Gastroesophageal sphincter (tissue), 4 donors: ENCODE results near the gene CEBPG. TPM values are rescaled to one million over a fixed set of nuclear protein-coding genes. Genes with fewer than 3 reads are reported as not detected.
A peak's percentile ranks its signal among the peaks of the same experiment; 100 is the strongest.

Source experiments
- ATAC-seq: fragments of 150-250 bp; one replicate; pipeline ENCODE4 v1.9.1; 2016; ENCODE audit warnings: mild to moderate bottlenecking, moderate library complexity
- H3K27ac ChIP-seq, 4 donors: fragments of 200-600 bp; sonication (generic) in 3 of 4; 1 replicate in 3 of 4; 2 replicates in 1 of 4; pipeline ENCODE4 v1.5.1; 2016 to 2019
- H3K27me3 ChIP-seq: fragments of 200-600 bp; sonication (generic); one replicate; pipeline ENCODE4 v1.5.1; 2019
- H3K36me3 ChIP-seq, 2 donors: fragments of 200-600 bp; sonication (generic); one replicate each; pipeline ENCODE4 v1.5.1; 2019; ENCODE audit warnings: control low read depth in 1 of 2
- H3K4me1 ChIP-seq, 3 donors: fragments of 200-600 bp; sonication (generic); 1 replicate in 2 of 3; 2 replicates in 1 of 3; pipeline ENCODE4 v1.5.1; 2016 to 2019; ENCODE audit warnings: control low read depth in 2 of 3
- H3K4me3 ChIP-seq, 2 donors: fragments of 200-600 bp; sonication (generic); one replicate each; pipeline ENCODE4 v1.5.1; 2019; ENCODE audit warnings: mild to moderate bottlenecking in 1 of 2, moderate library complexity in 1 of 2
- H3K9me3 ChIP-seq, 3 donors: fragments of 200-600 bp; sonication (generic); one replicate each; pipeline ENCODE4 v1.5.1; 2017 to 2019; ENCODE audit warnings: control low read depth in 2 of 3
- CTCF ChIP-seq, 4 experiments: fragments of 200-600 bp in 2 of 4; fragments of 450-650 bp in 2 of 4; sonication (generic) in 1 of 4; IDR thresholded peaks; one replicate each; pipeline ENCODE4 v1.5.1; 2017 to 2019; ENCODE audit warnings: antibody characterized with exemption in 4 of 4, mild to moderate bottlenecking in 2 of 4, moderate library complexity in 2 of 4
- EP300 ChIP-seq: sonication (generic); formaldehyde crosslinking; IDR thresholded peaks from one replicate; pipeline ENCODE4 v1.6.1; 2017; ENCODE audit warnings: antibody characterized with exemption, mild to moderate bottlenecking
- POLR2A ChIP-seq, 2 donors: fragments of 450-650 bp; IDR thresholded peaks; one replicate each; pipeline ENCODE4 v1.6.1; 2017; ENCODE audit warnings: antibody characterized with exemption in 2 of 2, mild to moderate bottlenecking in 2 of 2, moderate library complexity in 1 of 2
- POLR2AphosphoS5 ChIP-seq: sonication (generic); formaldehyde crosslinking; IDR thresholded peaks from one replicate; pipeline ENCODE4 v1.6.1; 2017; ENCODE audit warnings: antibody characterized with exemption
- WGBS, 2 donors: methylation state at CpG; one replicate each; pipeline ENCODE4 v1.1.5; 2018; ENCODE audit warnings: low coverage in 1 of 2; 5-methylcytosine and 5-hydroxymethylcytosine counted together
- total RNA-seq, 4 donors: library from RNA; depleted of rRNA; stranded (reverse); fragments of >200 nt; gene quantifications; one replicate each; pipeline ENCODE4 v1.1.0, GENCODE V29; 2016

Gene CEBPG
- total RNA-seq, 4 donors from 2014 or later = 23.8 to 34.9 (median 26.2) TPM

GRCh38 chr19:33349319-33350289, 23.9 kb upstream of the CEBPG start:
- 76 to 84% methylated on average over 8 to 12 of the region's 12 CpGs for WGBS, 2 donors
- Histone ChIP-seq H3K9me3 (no peaks in the 10 kb centered on the region), H3K36me3 (no peaks in the 10 kb centered on the region), H3K4me3 (no peak overlapping the region), H3K4me1 (no peaks in the 10 kb centered on the region), H3K27me3 (peaks cover 47% of the 10 kb centered on the region), H3K27ac (no peak overlapping the region)
- no peak for TF ChIP-seq POLR2AphosphoS5
- TF ChIP-seq POLR2A (IDR thresholded peaks at IDR 0.05) = no peak
- no peak for TF ChIP-seq EP300
- TF ChIP-seq CTCF (IDR thresholded peaks at IDR 0.05) = no peak
- ATAC-seq = no peak

GRCh38 chr19:33350538-33351309, 22.8 kb upstream of the CEBPG start:
- Histone ChIP-seq H3K27ac (no peak overlapping the region), H3K27me3 (peaks cover 40% of the 10 kb centered on the region), H3K9me3 (peaks cover 0 to 4% (median 0%) of the 10 kb centered on the region in 3 donors), H3K4me1 (no peaks in the 10 kb centered on the region), H3K36me3 (no peaks in the 10 kb centered on the region), H3K4me3 (no peak overlapping the region)
- WGBS, 2 donors = 71 to 75% methylated on average over 3 to 9 of the region's 12 CpGs
- peak; percentile 76 for ATAC-seq
- TF ChIP-seq CTCF (IDR thresholded peaks at IDR 0.05) = no peak

- WGBS, 2 donors = 54 to 82% methylated on average over 2 of the region's 2 CpGs
- no peak for ATAC-seq
- no peaks in the 10 kb centered on the region for H3K36me3 ChIP-seq
- H3K27me3 ChIP-seq = peaks cover 7% of the 10 kb centered on the region
- no peak for TF ChIP-seq POLR2AphosphoS5
- no peak for TF ChIP-seq CTCF (IDR thresholded peaks at IDR 0.05)
- no peak for TF ChIP-seq EP300
- no peak for TF ChIP-seq POLR2A (IDR thresholded peaks at IDR 0.05)
- no peak overlapping the region for H3K27ac ChIP-seq
- no peak overlapping the region for H3K4me3 ChIP-seq
- no peaks in the 10 kb centered on the region for H3K4me1 ChIP-seq
- H3K9me3 ChIP-seq = peaks cover 0 to 8% (median 0%) of the 10 kb centered on the region in 3 donors
These were observed 18.0 kb upstream of the CEBPG start for GRCh38 chr19:33355535-33355934.

GRCh38 chr19:33357556-33357955, 16.0 kb upstream of the CEBPG start:
- Histone ChIP-seq H3K4me3 (no peak overlapping the region), H3K27me3 (peaks cover 8% of the 10 kb centered on the region), H3K27ac (no peak overlapping the region), H3K36me3 (no peaks in the 10 kb centered on the region), H3K9me3 (peaks cover 0 to 8% (median 0%) of the 10 kb centered on the region in 3 donors), H3K4me1 (no peaks in the 10 kb centered on the region)
- TF ChIP-seq POLR2A (IDR thresholded peaks at IDR 0.05) (no peak), CTCF (IDR thresholded peaks at IDR 0.05) (no peak), EP300 (no peak), POLR2AphosphoS5 (no peak)
- no peak for ATAC-seq
- 50 to 100% methylated on average over 1 of the region's 1 CpG for WGBS, 2 donors
